ENCODE results near the gene C6orf132. TPM values are rescaled to one million over a fixed set of nuclear protein-coding genes. Genes with fewer than 3 reads are reported as not detected.

Gene C6orf132
- total and polyA plus RNA-seq, 9 of the 15 experiments (the other 6 are each of a cell fraction or from before 2014, with no cell fraction given) = 0.06 to 0.35 (median 0.14) TPM

- TF ChIP-seq NKRF (IDR thresholded peaks at IDR 0.05; ENCODE audit: borderline replicate concordance) (no peak), CBX3 (IDR thresholded peaks at IDR 0.05; ENCODE audit: borderline replicate concordance in 1 of 2, low read length in 2 of 2) (peak in 1 of 2 experiments; percentile 50; a peak in 1 of 3 replicates), NR2C2 (CRISPR knock-in tag; IDR thresholded peaks at IDR 0.05) (peak; percentile 81; the same call in 1 of the 2 replicates), NR2C2 (tag; IDR thresholded peaks at IDR 0.05) (peak; percentile 98), TBL1XR1 (IDR thresholded peaks at IDR 0.05; ENCODE audit: low read length in 2 of 2) (peak in 1 of 2 experiments; percentile 17; a peak in 2 of 4 replicates), LEF1 (IDR thresholded peaks at IDR 0.05) (no peak), RBFOX2 (IDR thresholded peaks at IDR 0.05; ENCODE audit: low read depth, low read length) (peak; percentile 94), E2F1 (CRISPR knock-in tag; IDR thresholded peaks at IDR 0.05) (peak; percentile 89), NONO (IDR thresholded peaks at IDR 0.05; ENCODE audit: low read depth in 2 of 2, low read length in 1 of 2) (peak; percentile 90), HES1 (IDR thresholded peaks at IDR 0.05; ENCODE audit: low read depth) (no peak), ZNF3 (CRISPR knock-in tag; IDR thresholded peaks at IDR 0.05) (no peak), GATAD2A (IDR thresholded peaks at IDR 0.05) (peak; percentile 55; the same call in 1 of the 2 replicates), NRF1 (conservative IDR thresholded peaks at IDR 0.05 in 1 of 2, IDR thresholded peaks at IDR 0.05 in 1 of 2) (peak in 1 of 2 experiments; percentile 23; a peak in 2 of 4 replicates), ZKSCAN1 (IDR thresholded peaks at IDR 0.05; ENCODE audit: low read depth, low read length) (peak; percentile 35; the same call in 1 of the 2 replicates), ZFP1 (CRISPR knock-in tag; IDR thresholded peaks at IDR 0.05) (no peak), CREB1 (IDR thresholded peaks at IDR 0.05) (0 out of 2 replicates have a peak, but pooled peaks have one; percentile 37), CREB1 (CRISPR knock-in tag; IDR thresholded peaks at IDR 0.05) (no peak; the same call in 1 of the 2 replicates), HMGN3 (IDR thresholded peaks at IDR 0.05; ENCODE audit: borderline replicate concordance, extremely low read depth, insufficient read length, low read depth, low read length) (peak; percentile 81), GATAD2B (IDR thresholded peaks at IDR 0.05; ENCODE audit: borderline replicate concordance) (peak; percentile 96; the same call in 1 of the 2 replicates), MAFG (tag; conservative IDR thresholded peaks at IDR 0.05) (no peak)
Observed at GRCh38 chr6:42104095-42104803, 38.2 kb downstream of the C6orf132 start (continued).

All from K562 (cell line).